RPMI8226 (cell line): ENCODE measurements around the gene OR5J2.
"Not testable (repeated sequence)": the region's sequence is repeated elsewhere in the genome, so short reads cannot be mapped to it uniquely, and the experiment has no call there.

Source experiments
- DNase-seq: peaks from one replicate; pipeline ENCODE4 v3.0.0-alpha.2; 2015

Gene OR5J2

GRCh38 chr11:56176318-56176717, at the start of gene OR5J2:
TSS of gene OR5J2 (plus strand) at chr11:56176618. CDS start at chr11:56176618, 0 bp downstream.
- no peak for DNase-seq

- no peak for DNase-seq
Measured at GRCh38 chr11:56140151-56140661, 36.2 kb upstream of the OR5J2 start, which contains the start of gene OR8J3. TSS of gene OR8J3 (minus strand) at chr11:56140201. CDS start at chr11:56137718, 2,483 bp downstream.

DNA sequence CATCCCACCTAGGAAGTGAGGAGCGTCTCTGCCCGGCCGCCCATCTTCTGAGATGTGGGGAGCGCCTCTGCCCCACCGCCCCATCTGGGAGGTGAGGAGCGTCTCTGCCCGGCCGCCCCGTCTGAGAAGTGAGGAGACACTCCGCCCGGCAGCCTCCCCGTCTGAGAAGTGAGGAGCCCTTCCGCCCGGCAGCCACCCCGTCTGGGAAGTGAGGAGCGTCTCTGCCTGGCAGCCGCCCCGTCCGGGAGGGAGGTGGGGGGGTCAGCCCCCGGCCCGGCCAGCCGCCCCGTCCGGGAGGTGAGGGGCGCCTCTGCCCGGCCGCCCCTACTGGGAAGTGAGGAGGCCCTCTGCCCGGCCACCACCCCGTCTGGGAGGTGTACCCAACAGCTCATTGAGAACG, 32.7 kb upstream of the OR5J2 start:
- DNase-seq = not testable (repeated sequence)

GRCh38 chr11:56151376-56151775, 25.0 kb upstream of the OR5J2 start:
- DNase-seq = no peak

GRCh38 chr11:56152333-56152732, 24.1 kb upstream of the OR5J2 start:
- DNase-seq = no peak

GRCh38 chr11:56160217-56160616, 16.2 kb upstream of the OR5J2 start, which contains the start of gene OR8K5:
TSS of gene OR8K5 (minus strand) at chr11:56160317. CDS start at chr11:56160317, 0 bp downstream.
- DNase-seq = no peak

GRCh38 chr11:56163804-56164203, 12.6 kb upstream of the OR5J2 start:
- no peak for DNase-seq

- DNase-seq = no peak
Measured at GRCh38 chr11:56172256-56172830, 4.1 kb upstream of the OR5J2 start.

- no peak for DNase-seq
Measured at GRCh38 chr11:56183459-56183858, 7.0 kb downstream of the OR5J2 start.

DNA sequence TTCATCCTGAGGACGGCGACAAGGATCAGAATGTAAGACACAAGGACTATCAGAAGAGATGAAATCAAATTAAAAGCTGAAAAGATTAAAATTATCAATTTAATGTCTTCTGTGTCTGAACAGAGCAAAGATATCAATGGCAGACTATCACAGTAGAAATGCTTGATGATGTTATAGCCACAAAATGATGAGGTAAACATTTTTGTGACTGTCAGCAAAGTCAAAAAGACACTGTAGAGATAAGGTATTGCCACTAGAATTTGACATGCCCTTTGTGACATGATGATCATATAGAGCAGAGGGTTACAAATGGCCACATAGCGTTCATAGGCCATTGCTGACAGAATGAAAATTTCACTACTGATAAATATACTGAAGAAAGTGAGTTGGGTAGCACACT, 12.2 kb downstream of the OR5J2 start:
- no peak for DNase-seq

DNA sequence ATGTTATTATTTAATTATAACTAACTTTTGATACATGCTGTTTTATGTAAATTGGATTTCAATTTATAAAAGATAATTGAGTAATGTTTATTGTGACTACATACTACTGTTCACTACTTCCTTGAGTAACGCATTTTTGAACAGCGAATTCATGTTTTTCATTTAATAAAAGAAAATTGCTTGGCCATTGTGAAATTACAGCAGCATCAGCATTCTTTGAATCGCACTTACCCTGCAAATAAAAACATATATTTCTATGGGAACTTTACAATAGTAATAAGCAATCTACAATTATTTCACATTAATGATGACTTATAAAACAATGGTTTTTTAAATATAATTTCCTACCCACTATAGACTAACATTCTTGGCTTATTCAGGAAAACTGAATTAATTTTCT, 20.3 kb downstream of the OR5J2 start:
- no peak for DNase-seq

DNA sequence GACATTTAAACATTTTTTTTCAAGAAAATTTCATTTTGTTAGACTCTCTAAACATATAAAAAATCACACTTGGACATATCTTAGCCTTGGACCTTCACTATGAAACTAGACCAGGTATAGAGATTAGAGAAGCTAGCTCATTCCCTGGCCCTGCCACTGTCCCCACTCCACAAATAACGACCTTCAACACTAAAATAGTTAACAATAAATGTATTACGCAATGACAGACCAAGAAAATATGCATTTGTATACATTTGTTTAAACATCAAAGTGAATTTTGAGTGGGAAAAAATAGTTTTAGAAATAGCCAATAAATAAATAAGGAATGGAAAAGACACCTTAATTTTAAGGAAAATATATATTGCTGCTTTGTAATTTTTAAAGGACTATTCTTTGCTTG, 20.9 kb downstream of the OR5J2 start:
- no peak for DNase-seq

GRCh38 chr11:56207790-56208189, 31.4 kb downstream of the OR5J2 start:
- no peak for DNase-seq

DNA sequence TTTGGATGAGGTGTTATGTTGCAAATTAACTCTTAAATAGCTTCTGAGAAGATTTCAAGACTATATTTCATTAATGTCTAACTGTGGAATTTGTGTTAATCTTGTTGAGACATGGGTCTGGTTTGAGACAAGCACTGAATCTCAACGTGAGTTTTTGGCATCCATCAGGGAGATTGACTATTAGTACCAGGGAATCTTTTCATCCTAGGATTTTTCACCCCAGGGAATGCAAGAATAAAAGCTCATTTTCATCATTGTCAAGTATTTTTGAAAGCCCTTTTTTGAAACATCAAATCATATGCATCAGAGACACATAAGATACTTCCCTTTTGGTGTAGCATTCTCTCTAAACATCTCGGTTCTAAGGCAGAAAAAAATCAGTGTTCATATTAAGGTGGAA, 38.1 kb downstream of the OR5J2 start:
- DNase-seq = no peak

DNA sequence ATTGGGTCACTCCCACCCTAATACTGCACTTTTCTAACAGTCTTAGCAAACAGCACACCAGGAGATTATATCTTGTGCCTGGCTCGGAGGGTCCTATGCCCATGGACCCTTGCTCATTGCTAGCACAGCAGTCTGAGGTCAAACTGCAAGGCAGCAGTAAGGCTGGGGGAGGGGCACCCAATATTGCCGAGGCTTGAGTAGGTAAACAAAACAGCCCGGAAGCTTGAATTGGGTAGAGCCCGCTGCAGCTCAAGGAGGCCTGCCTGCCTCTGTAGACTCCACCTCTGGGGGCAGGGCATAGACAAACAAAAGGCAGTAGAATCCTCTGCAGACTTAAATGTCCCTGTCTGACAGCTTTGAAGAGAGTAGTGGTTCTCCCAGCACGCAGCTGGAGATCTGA, 43.3 kb downstream of the OR5J2 start:
- peak; percentile 9 for DNase-seq
